GM18861 (cell line): Measurements from ENCODE around the gene THBS1.

Experiments used
- ATAC-seq: cut with Tn5 transposase; IDR thresholded peaks from one replicate; pipeline ENCODE4 v1.9.1; 2021; ENCODE audit not compliant: unreplicated experiment

The THBS1 gene

GRCh38 chr15:39588531-39589192 lies 7.8 kb downstream of the THBS1 start:
- no peak for ATAC-seq

DNA sequence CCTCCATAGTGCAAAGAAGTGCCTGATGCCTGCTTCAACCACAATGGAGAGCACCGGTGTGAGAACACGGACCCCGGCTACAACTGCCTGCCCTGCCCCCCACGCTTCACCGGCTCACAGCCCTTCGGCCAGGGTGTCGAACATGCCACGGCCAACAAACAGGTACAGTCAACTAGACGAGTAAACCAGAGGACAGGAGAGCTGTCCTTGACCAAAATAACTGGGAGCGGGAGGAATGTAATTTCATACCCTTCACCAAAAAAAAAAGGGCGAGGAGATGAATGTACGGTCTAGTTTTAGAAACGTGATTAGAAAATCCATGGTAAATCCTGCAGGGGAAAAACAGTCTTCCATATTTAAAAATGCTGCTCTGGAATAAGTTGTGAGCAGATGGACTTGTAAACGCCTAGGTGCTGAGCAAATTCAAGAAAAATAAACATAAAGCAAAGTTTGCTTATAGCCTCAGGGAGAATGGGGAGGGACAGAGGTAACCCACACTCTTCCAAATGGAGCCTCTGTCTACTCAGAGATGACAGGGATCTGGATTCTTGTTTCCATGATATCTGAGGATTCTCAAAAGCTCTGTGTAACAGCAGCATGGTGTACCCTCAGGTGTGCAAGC lies 8.4 kb downstream of the THBS1 start:
- no peak for ATAC-seq

GRCh38 chr15:39589815-39590644 lies 9.2 kb downstream of the THBS1 start:
- ATAC-seq, result no peak

- ATAC-seq, result no peak
These were observed 10.4 kb downstream of the THBS1 start for GRCh38 chr15:39591141-39591895.

GRCh38 chr15:39591896-39592315 lies 11.0 kb downstream of the THBS1 start:
- ATAC-seq, result no peak

DNA sequence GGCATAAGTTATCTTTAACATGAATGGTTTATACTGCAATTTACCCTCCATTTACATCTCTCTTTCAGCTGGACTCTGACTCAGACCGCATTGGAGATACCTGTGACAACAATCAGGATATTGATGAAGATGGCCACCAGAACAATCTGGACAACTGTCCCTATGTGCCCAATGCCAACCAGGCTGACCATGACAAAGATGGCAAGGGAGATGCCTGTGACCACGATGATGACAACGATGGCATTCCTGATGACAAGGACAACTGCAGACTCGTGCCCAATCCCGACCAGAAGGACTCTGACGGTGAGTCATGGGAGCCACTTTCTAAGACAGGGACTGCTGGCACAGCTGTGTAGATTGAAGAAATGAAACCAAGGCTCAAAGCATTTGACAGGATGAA lies 11.6 kb downstream of the THBS1 start:
- no peak for ATAC-seq

GRCh38 chr15:39593071-39593655 lies 12.3 kb downstream of the THBS1 start:
- ATAC-seq, result no peak

GRCh38 chr15:39593656-39594445 lies 13.0 kb downstream of the THBS1 start:
- ATAC-seq, result no peak

DNA sequence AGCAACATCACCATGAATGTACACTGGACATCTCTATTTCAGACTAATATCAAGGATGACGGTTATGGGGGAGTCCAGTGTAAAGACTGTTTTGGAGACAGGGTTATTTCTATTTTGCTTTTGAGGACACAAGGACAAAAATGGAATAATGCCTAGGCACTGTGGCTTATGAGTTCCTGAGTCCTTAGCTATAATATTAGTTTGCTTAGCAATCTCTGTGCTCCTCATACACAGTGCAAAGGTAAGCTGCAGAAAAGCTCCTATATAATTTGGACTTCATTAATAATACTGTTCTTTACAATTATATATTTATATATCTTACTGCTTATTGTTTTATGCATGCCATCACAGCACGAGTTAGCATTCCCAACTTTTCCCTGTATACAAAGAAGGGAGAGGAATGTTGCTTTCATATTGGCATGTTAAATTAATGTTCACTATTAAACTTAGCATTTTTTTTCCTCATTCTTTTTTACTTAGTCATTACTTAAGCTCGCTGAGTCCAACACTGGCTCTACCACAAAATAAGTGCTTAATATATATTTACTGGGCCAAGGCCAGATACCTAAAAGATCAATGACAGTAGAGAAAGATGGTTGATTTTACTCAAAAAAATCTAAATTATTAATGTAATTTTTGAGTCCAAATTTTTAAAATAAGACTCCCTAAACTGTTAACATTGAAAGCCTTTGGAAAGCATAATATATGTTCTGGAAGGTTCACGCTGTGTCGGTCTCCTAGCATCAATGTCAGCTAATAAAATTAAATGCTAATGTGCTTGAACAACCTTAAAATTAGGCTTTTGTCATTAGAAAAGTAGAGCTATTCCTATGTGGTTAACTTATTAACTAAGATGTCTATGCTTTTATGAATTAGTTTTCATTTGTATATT lies 13.8 kb downstream of the THBS1 start:
- ATAC-seq, result no peak

DNA sequence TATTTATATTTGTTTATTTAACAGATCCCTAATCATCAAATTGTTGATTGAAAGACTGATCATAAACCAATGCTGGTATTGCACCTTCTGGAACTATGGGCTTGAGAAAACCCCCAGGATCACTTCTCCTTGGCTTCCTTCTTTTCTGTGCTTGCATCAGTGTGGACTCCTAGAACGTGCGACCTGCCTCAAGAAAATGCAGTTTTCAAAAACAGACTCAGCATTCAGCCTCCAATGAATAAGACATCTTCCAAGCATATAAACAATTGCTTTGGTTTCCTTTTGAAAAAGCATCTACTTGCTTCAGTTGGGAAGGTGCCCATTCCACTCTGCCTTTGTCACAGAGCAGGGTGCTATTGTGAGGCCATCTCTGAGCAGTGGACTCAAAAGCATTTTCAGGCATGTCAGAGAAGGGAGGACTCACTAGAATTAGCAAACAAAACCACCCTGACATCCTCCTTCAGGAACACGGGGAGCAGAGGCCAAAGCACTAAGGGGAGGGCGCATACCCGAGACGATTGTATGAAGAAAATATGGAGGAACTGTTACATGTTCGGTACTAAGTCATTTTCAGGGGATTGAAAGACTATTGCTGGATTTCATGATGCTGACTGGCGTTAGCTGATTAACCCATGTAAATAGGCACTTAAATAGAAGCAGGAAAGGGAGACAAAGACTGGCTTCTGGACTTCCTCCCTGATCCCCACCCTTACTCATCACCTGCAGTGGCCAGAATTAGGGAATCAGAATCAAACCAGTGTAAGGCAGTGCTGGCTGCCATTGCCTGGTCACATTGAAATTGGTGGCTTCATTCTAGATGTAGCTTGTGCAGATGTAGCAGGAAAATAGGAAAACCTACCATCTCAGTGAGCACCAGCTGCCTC lies 14.7 kb downstream of the THBS1 start:
- ATAC-seq, result no peak

DNA sequence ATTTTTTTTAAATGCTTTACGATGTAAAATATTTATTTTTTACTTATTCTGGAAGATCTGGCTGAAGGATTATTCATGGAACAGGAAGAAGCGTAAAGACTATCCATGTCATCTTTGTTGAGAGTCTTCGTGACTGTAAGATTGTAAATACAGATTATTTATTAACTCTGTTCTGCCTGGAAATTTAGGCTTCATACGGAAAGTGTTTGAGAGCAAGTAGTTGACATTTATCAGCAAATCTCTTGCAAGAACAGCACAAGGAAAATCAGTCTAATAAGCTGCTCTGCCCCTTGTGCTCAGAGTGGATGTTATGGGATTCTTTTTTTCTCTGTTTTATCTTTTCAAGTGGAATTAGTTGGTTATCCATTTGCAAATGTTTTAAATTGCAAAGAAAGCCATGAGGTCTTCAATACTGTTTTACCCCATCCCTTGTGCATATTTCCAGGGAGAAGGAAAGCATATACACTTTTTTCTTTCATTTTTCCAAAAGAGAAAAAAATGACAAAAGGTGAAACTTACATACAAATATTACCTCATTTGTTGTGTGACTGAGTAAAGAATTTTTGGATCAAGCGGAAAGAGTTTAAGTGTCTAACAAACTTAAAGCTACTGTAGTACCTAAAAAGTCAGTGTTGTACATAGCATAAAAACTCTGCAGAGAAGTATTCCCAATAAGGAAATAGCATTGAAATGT lies 15.6 kb downstream of the THBS1 start:
- ATAC-seq, result no peak

- no peak for ATAC-seq
These were observed 16.5 kb downstream of the THBS1 start for GRCh38 chr15:39597336-39597735.

- ATAC-seq, result no peak
These were observed 16.9 kb downstream of the THBS1 start for GRCh38 chr15:39597751-39598185.

- no peak for ATAC-seq
These were observed 17.4 kb downstream of the THBS1 start for GRCh38 chr15:39598186-39598850.

GRCh38 chr15:39598958-39599845 lies 18.3 kb downstream of the THBS1 start:
- ATAC-seq, result no peak

DNA sequence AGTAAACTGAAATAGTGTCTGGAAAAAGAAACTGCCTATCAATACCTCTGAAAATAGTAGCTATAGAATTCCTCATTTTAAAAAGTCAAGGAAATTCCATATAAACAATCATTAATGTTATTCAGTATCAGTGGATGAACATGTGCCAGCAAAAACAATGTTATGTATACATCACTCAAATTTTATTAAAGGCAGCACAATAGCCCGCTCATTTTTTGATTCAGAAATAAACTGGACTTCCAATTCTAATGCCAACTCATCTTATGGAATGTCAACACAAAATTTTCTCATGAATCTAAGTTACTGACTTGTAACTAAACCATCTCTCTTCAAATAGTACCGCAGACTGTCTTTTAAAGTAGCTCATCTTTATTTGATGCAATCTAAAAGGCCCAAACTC lies 19.0 kb downstream of the THBS1 start:
- ATAC-seq, result no peak
